ENCODE results near the gene WDR48. TPM values are rescaled to one million over a fixed set of nuclear protein-coding genes. Genes with fewer than 3 reads are reported as not detected.

Gene WDR48
- 83.5 TPM for total RNA-seq

GRCh38 chr3:39051649-39052561 lies at the start of gene WDR48, which contains the start of gene SCN11A:
TSS of gene WDR48 (plus strand) at chr3:39052016. CDS start at chr3:39052026, 10 bp downstream.
TSS of gene SCN11A (minus strand) at chr3:39051944. CDS start at chr3:38950362, 101,582 bp downstream.

GRCh38 chr3:39107388-39108199 lies 55.8 kb downstream of the WDR48 start, which contains the start of the genes GORASP1 and TTC21A:
TSS of gene GORASP1 (minus strand) at chr3:39107627. CDS start at chr3:39107541, 86 bp downstream.
TSS of gene TTC21A (plus strand) at chr3:39107680. CDS start at chr3:39107838, 158 bp downstream.

Other genes with a start within 250 kb of the WDR48 start
- gene SCN10A, start 235.8 kb upstream of the WDR48 start, total RNA-seq, result not detected
- 1.4 TPM for gene SCN11A, start 72 bp upstream of the WDR48 start, total RNA-seq
- gene GORASP1, start 55.6 kb downstream of the WDR48 start, total RNA-seq, result 51.3 TPM
- 9.6 TPM for gene TTC21A, start 55.7 kb downstream of the WDR48 start, total RNA-seq
- gene CSRNP1, start 101.6 kb downstream of the WDR48 start, total RNA-seq, result 15.0 TPM
- gene XIRP1, start 140.6 kb downstream of the WDR48 start, total RNA-seq, result 4.5 TPM
- gene CX3CR1, start 228.0 kb downstream of the WDR48 start, total RNA-seq, result 1.8 TPM

Data from camera-type eye (tissue), 1 donor.